Measurements from ENCODE around the gene KATNA1.

The KATNA1 gene

GRCh38 chr6:149642829-149643580 lies 5.5 kb downstream of the KATNA1 start:
- H3K4me3 ChIP-seq (ENCODE audit: low read length): no peak overlapping the region
- TF ChIP-seq ZNF274 (IDR thresholded peaks at IDR 0.05; ENCODE audit: low read depth, low read length): no peak

GRCh38 chr6:149636124-149636523 lies 12.4 kb downstream of the KATNA1 start:
- no peak overlapping the region for H3K4me3 ChIP-seq (ENCODE audit: low read length)
- no peak for TF ChIP-seq ZNF274 (IDR thresholded peaks at IDR 0.05; ENCODE audit: low read depth, low read length)

- no peak overlapping the region for H3K4me3 ChIP-seq (ENCODE audit: low read length)
- no peak for TF ChIP-seq ZNF274 (IDR thresholded peaks at IDR 0.05; ENCODE audit: low read depth, low read length)
Observed at GRCh38 chr6:149634315-149634714, 14.2 kb downstream of the KATNA1 start.

GRCh38 chr6:149628875-149629510 lies 19.5 kb downstream of the KATNA1 start:
- H3K4me3 ChIP-seq (ENCODE audit: low read length): no peak overlapping the region
- TF ChIP-seq ZNF274 (IDR thresholded peaks at IDR 0.05; ENCODE audit: low read depth, low read length): no peak

- H3K4me3 ChIP-seq (ENCODE audit: low read length): no peak overlapping the region
- no peak for TF ChIP-seq ZNF274 (IDR thresholded peaks at IDR 0.05; ENCODE audit: low read depth, low read length)
Observed at GRCh38 chr6:149627672-149628071, 20.8 kb downstream of the KATNA1 start.

- no peak overlapping the region for H3K4me3 ChIP-seq (ENCODE audit: low read length)
- TF ChIP-seq ZNF274 (IDR thresholded peaks at IDR 0.05; ENCODE audit: low read depth, low read length): no peak
Observed at GRCh38 chr6:149615805-149616204, 32.7 kb downstream of the KATNA1 start.

GRCh38 chr6:149614337-149614736 lies 34.2 kb downstream of the KATNA1 start:
- H3K4me3 ChIP-seq (ENCODE audit: low read length): no peak overlapping the region
- no peak for TF ChIP-seq ZNF274 (IDR thresholded peaks at IDR 0.05; ENCODE audit: low read depth, low read length)

- TF ChIP-seq ZNF274 (IDR thresholded peaks at IDR 0.05; ENCODE audit: low read depth, low read length): no peak
- no peak overlapping the region for H3K4me3 ChIP-seq (ENCODE audit: low read length)
Observed at GRCh38 chr6:149608381-149608982, 40.0 kb downstream of the KATNA1 start.

- TF ChIP-seq ZNF274 (IDR thresholded peaks at IDR 0.05; ENCODE audit: low read depth, low read length): no peak
- H3K4me3 ChIP-seq (ENCODE audit: low read length): no peak overlapping the region
Observed at GRCh38 chr6:149600508-149600907, 48.0 kb downstream of the KATNA1 start.

- no peak overlapping the region for H3K4me3 ChIP-seq (ENCODE audit: low read length)
- no peak for TF ChIP-seq ZNF274 (IDR thresholded peaks at IDR 0.05; ENCODE audit: low read depth, low read length)
Observed at GRCh38 chr6:149593408-149593807, 55.1 kb downstream of the KATNA1 start.

- TF ChIP-seq ZNF274 (IDR thresholded peaks at IDR 0.05; ENCODE audit: low read depth, low read length): no peak
- no peak overlapping the region for H3K4me3 ChIP-seq (ENCODE audit: low read length)
Observed at GRCh38 chr6:149592983-149593382, 55.5 kb downstream of the KATNA1 start.

GRCh38 chr6:149586149-149586548 lies 62.4 kb downstream of the KATNA1 start:
- no peak overlapping the region for H3K4me3 ChIP-seq (ENCODE audit: low read length)
- TF ChIP-seq ZNF274 (IDR thresholded peaks at IDR 0.05; ENCODE audit: low read depth, low read length): no peak

- no peak overlapping the region for H3K4me3 ChIP-seq (ENCODE audit: low read length)
- TF ChIP-seq ZNF274 (IDR thresholded peaks at IDR 0.05; ENCODE audit: low read depth, low read length): no peak
Observed at GRCh38 chr6:149581349-149581748, 67.2 kb downstream of the KATNA1 start.

GRCh38 chr6:149580880-149581279 lies 67.6 kb downstream of the KATNA1 start:
- TF ChIP-seq ZNF274 (IDR thresholded peaks at IDR 0.05; ENCODE audit: low read depth, low read length): no peak

More at GRCh38 chr6:149580880-149581279, 67.6 kb downstream of the KATNA1 start:
- no peak overlapping the region for H3K4me3 ChIP-seq (ENCODE audit: low read length)
